GM18507 (cell line): ENCODE measurements around the gene UNCX.
"Not testable (repeated sequence)": the region's sequence is repeated elsewhere in the genome, so short reads cannot be mapped to it uniquely, and the experiment has no call there.

ENCODE experiments used
- DNase-seq: peaks from one replicate; pipeline ENCODE4 v3.0.0; 2011; ENCODE audit warnings: low read depth; ENCODE audit not compliant: insufficient read length; ENCODE audit errors: extremely low spot score
- FAIRE-seq: peaks from 2 replicates; lab custom pipeline; 2011; peaks lifted over from hg19 to GRCh38; lab: Jason Lieb, UNC

The UNCX gene

GRCh38 chr7:1232623-1233332, at the start of gene UNCX:
TSS of gene UNCX (plus strand) at chr7:1232872. CDS start at chr7:1233018, 146 bp downstream.
- DNase-seq (no peak), FAIRE-seq (no peak)

- FAIRE-seq (no peak), DNase-seq (no peak)
Observed at GRCh38 chr7:1187127-1187526, 45.5 kb upstream of the UNCX start.

GRCh38 chr7:1188720-1189294, 43.9 kb upstream of the UNCX start:
- no peak for FAIRE-seq
- DNase-seq: no peak

DNA sequence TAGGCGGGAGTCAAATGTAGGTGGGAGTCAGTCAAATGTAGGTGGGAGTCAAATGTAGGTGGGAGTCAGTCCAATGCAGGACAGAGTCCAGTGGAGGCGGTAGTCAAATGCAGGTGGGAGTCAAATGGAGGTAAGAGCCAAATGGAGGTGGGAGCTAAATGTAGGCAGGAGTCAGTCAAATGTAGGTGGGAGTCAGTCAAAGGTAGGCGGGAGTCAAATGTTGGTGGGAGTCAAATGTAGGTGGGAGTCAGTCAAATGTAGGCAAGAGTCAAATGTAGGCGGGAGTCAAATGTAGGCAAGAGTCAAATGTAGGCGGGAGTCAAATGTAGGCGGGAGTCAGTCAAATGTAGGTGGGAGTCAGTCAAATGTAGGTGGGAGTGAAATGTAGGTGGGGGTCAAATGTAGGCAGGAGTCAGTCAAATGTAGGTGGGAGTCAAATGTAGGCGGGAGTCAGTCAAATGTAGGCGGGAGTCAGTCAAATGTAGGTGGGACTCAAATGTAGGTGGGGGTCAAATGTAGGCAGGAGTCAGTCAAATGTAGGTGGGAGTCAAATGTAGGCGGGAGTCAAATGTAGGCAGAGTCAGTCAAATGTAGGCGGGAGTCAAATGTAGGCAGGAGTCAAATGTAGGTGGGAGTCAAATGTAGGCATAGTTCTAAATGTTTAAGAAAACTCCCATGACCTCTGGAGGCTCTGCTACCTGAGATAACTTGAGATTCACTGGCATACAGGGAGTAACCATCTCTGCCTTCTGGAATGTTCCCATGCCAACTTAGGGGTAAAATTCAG, 42.5 kb upstream of the UNCX start:
- FAIRE-seq: no peak

DNA sequence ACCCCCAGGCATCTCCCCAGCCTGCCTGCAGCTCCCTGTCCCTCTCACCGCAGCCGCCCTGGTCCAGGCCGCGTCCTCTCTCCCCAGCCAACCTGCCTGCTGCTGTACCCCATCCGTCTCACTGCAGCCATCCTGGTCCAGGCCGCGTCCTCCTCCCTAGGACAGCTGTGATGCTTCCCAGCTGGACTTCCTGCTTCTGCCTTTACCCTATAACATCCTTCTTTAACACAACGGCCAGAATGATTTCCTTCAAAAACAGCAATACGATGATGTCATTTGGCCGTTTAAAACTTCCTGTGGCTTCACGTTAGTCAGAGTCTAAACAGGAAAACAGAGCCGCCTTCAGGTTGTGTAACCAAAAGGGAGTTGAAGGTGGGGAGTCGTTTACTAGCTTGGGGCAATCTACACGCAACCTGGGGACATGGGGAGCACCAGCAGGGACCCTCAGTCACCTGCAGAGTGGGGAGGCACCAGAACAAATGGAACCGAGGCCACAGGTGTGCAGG, 40.4 kb upstream of the UNCX start:
- FAIRE-seq: no peak
- no peak for DNase-seq

More for the DNA sequence above, 42.5 kb upstream of the UNCX start:
- DNase-seq: no peak

DNA sequence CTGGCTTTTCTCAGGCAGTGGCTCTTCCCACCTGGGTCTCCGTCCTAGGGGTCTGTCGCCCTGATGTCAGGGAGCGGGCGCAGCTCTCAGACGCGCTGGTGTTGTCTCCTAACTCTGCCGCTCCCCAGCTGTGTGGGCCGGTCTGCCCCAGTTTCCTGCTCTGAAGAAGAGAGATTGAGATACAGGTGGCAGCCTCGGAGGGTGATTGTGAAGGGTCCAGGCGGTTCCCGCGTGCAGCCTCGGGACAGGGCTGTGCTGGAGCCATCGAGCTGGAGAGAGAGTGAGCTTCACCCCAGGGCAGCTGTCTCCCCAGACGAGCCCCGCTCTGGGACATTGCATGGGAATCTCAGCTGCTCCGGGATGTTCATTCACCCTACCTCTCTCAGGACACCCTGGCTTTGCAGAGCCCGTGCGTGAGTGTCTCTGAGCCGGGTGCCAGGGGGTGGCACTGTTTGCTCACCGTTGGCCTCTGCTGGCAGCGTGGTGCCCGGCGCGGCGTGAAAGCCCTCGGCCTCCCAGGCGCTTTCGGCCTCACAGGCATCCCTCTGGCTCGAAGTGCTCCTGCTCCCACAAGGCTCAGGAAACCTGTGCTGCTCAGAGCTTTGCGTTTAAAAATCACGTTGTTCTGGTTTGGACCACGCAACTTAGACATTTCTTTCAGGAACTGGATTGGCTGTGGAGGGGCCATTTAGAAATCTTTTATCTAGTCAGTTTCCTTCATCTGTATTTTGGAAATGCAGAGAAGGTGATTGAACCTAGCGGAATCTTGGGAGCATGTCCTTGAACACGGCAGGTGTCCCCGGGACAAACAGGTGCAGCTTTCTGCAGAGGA, 38.9 kb upstream of the UNCX start:
- no peak for FAIRE-seq
- no peak for DNase-seq

DNA sequence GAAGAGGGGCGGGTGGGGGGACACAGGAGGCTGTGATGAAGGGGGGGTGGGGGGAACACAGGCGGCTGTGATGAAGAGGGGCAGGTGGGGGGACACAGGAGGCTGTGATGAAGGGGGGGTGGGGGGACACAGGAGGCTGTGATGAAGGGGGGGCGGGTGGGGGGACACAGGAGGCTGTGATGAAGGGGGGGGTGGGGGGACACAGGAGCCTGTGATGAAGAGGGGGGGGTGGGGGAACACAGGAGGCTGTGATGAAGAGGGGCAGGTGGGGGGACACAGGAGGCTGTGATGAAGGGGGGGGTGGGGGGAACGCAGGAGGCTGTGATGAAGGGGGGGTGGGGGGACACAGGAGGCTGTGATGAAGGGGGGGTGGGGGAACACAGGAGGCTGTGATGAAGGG, 36.2 kb upstream of the UNCX start:
- not testable (repeated sequence) for FAIRE-seq, DNase-seq

DNA sequence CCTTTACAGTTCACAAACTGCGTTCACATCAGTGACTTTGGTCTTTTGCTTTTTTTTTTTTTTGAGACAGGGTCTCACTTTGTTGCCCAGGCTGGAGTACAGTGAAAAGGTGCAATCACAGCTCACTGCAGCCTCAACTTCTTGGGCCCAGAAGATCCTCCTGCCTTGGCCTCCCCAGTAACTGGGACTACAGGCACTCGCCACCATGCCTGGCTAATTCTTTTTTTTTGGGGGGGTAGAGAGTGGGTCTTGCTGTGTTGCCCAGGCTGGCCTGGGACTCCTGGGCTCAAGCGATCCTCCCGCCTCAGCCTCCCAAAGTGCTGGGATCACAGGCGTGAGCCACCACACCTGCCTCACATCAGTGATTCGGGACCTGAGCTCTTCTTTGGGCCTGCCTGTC, 35.7 kb upstream of the UNCX start:
- DNase-seq (no peak), FAIRE-seq (no peak)

GRCh38 chr7:1197997-1198625, 34.6 kb upstream of the UNCX start:
- DNase-seq (no peak), FAIRE-seq (no peak)

DNA sequence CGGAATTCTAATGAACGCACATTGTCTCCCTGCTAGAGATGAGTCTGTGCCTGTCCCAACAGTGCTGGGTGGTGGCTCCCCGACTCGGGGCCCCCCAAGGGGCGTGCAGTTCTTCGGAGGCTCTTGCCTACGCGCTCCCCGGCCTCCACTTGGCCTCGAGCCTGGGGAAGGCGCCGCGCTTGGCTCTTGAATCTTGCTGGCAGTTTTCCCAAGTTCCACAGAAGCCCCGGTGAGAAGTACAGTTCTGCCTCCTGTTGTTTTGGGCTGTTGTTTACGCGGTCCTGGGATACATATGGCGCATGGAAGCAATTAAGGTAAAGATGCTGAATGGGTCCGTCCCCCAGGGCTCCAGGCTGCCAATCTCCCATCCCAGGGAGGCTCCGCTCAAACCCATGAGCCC, 32.6 kb upstream of the UNCX start:
- FAIRE-seq: no peak
- DNase-seq: no peak

DNA sequence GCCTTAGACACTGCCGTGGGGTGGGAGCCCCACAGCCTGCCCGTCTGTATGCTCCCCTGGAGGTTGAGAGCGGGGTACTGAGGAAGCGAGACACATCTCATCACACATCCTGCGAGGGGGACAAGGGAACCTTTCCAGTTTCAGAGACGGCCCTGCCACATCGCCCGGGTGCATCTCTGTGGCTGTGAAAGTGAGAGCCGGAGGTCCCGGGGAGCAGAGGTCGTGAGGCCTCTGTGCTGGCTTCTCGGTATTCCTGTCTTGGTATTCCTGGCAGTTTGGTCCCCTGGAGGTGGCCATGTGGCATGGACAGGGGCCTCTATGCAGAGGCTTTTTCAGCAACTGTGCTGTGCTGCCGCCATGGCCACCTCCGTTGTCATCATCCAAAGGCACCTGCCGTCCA, 30.8 kb upstream of the UNCX start:
- no peak for FAIRE-seq
- DNase-seq: no peak

DNA sequence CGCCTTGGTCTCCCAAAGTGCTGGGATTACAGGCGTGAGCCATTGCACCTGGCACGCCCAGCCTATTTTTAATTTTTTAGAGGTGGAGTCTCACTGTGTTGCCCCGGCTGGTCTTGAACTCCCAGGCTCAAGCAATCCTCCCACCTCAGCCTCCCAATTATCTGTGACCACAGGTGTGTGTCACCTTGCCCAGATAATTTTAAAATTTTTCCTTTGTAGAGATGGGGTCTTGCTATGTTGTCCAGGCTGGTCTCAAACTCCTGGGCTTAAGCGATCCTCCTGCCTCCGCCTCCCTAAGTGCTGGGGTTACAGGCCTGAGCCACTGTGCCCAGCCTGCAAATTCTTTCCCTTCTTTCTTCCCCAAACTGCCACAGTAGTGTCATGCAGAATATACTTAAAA, 29.8 kb upstream of the UNCX start:
- FAIRE-seq, DNase-seq: not testable (repeated sequence)

- FAIRE-seq: no peak
Observed at GRCh38 chr7:1204460-1205140, 28.1 kb upstream of the UNCX start.

GRCh38 chr7:1205742-1206141, 26.9 kb upstream of the UNCX start:
- not testable (repeated sequence) for FAIRE-seq

More at GRCh38 chr7:1204460-1205140, 28.1 kb upstream of the UNCX start:
- no peak for DNase-seq

DNA sequence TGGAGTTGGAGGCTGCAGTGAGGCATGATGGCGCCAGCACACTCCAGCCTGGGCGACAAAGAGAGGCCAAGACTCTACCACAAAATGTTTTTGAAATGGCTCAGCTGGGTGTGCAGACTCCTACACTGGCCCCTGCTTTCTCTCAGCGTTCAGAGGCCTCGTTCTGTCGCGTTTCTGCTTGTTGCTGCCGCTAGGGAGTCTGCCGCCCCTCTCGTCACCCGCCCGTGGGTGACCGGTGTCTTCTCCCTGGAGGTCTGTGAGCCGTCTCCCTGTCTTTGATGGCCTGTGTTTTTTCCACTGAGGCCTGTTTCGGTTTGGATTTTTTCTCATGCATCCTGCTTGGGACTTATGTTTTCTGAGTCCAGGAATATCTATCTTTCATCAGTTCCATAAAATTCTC, 23.6 kb upstream of the UNCX start:
- DNase-seq (no peak), FAIRE-seq (no peak)

More at GRCh38 chr7:1205742-1206141, 26.9 kb upstream of the UNCX start:
- DNase-seq: not testable (repeated sequence)

- FAIRE-seq (no peak), DNase-seq (no peak)
Observed at GRCh38 chr7:1210321-1210978, 22.2 kb upstream of the UNCX start.

DNA sequence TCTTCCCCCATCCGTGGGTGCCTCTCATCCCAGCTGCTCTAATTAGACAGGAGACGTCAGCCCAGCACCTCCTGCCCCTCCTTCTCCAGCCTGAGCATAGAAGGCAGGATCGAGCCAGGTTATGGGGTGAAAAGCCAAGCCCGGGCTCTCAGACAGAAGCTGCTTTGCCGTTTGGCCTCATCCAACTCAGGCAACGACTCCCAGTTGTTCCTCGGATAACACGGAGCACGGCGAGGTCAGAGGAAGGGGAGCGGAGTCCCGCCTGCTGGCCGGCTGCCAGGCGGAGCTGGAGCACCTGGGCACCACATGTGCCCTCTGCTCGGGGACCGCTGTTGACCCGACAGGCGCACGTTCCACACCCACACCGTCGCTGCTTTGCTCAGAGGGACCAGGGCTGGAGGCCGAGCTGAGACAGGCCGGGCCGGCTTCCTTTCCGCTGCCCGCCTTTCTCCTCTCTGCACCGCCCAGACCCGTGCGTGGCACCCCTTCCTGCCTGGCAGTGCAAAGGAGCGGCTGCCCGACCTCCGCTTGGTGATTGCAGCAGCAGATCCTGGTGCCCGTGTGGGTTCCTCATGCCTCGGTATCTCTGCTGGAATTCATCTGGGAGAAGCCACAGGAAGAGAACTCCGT, 21.6 kb upstream of the UNCX start:
- FAIRE-seq (no peak), DNase-seq (no peak)

DNA sequence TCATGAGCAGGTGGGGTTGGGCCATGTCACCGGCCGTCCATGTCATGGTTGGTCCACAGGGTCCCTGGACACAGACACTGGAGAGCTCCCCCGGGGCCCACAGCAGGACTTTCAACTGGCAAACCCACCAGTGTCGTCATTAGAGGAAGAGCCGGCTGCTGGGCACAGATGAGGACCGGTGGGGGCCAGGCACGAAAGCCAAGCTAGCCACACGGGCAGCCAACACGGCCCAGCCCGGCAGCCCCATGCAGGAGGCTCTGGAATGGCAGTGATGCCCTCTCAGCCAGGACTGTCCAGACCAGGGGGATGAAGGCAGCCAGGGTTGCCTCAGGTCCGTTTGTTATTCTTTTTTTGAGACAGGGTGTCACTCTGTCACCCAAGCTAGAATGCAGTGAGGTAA, 21.1 kb upstream of the UNCX start:
- DNase-seq (no peak), FAIRE-seq (no peak)
